ENCODE measurements around the gene PAPOLB.
"Not testable (repeated sequence)": the region's sequence is repeated elsewhere in the genome, so short reads cannot be mapped to it uniquely, and the experiment has no call there.

The PAPOLB gene

DNA sequence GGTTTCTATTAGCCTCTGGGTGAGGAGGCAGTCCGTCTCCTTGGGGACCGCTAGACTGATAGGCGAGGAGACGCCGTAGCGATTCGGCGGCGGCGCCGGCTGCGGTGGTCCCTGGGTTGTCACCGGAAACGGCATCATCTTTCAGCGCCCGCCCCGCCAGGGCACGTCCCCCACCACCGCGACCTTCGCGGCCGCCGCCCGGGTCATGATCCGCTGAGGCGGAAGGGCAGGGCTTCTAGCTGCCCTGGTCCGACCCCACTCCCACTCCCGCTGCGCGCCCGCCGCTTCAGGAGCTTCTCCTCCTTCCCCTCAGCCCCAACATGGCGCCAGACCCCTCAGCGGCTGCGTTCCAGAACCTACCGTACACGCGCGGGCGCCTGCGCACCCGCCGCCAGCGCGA is at the start of gene PAPOLB:
PAPOLB (minus strand) TSS at position 358 of the 400 bp plus-strand sequence; CDS start at position 138, 220 bp downstream.
- DNase-seq = no peak

GRCh38 chr7:4911111-4911828 is 49.4 kb upstream of the PAPOLB start:
- DNase-seq = no peak

- DNase-seq = no peak
These were observed 44.9 kb upstream of the PAPOLB start for GRCh38 chr7:4906682-4907081.

DNA sequence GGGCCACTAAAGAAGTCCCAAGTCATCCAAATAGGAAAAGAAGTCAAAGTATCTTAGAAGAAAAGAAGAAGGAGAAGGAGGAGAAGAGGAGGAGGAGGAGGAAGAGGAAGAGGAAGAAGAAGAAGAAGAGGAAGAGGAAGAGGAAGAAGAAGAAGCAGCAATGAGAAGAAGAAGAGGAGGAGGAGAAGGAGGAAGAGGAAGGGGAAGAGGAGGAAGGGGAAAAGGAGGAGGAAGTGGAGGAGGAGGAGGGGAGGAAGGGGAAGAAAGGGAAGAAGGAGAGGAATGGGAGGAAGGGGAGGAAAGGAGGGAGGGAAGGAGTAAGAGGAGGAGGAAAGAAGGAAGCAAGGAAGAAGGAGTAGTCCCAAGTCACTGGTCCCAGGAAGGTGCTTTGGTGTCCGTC is 43.3 kb upstream of the PAPOLB start:
- no peak for DNase-seq

DNA sequence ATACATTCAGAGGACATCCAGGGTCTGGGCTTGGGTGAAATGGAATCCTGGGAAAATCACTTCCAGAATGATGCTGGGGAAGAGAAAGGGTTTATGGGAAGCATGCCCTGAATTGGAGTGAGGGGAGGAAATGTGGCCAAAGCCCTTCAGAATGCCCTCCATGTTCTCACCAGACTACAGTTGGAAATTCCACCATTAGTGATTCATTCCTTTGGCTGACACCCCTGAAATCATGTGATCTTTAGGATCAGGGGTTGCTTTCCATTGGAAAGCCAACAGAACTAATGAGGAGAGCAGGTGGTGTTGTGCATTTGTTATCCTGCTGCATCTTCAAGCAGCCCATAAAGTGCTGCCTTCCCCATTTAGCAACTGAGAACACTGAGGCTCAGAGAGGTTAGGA is 42.5 kb upstream of the PAPOLB start:
- no peak for DNase-seq

DNA sequence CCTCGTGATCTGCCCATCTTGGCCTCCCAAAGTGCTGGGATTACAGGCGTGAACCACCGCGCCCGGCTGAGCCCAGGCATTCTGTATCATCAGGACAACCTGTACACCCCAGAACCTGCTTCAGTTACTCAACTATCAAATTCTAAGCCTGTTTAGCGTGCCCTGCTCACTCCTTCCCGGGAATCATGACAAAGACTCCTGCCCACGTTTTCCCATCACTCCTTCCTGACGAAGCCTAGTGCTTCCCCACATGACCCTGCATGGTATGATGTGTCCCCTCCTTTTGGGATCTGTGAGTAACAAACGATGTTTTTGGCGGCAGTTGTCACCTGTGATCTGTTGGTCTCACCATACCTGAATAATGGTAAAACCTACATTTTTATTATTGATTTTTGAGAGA is 33.9 kb upstream of the PAPOLB start:
- no peak for DNase-seq

- no peak for DNase-seq
These were observed 32.7 kb upstream of the PAPOLB start for GRCh38 chr7:4894482-4894881.

GRCh38 chr7:4893929-4894475 is 32.2 kb upstream of the PAPOLB start:
- DNase-seq = no peak

DNA sequence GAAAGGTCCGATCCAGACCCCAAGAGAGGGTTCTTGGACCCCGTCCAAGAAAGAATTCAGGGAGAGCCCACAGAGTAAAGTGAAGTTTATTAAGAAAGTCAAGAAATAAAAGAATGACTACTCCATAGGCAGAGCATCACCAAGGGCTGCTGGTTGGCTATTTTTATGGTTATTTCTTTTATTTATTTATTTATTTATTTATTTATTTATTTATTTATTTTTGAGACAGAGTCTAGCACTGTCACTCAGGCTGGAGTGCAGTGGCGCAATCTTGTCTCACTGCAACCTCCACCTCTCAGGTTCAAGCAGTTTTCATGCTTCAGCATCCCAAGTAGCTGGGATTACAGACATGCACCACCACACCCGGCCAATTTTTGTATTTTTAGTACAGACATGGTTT is 31.4 kb upstream of the PAPOLB start:
- DNase-seq = not testable (repeated sequence)

GRCh38 chr7:4891522-4891921 is 29.7 kb upstream of the PAPOLB start:
- DNase-seq = not testable (repeated sequence)

DNA sequence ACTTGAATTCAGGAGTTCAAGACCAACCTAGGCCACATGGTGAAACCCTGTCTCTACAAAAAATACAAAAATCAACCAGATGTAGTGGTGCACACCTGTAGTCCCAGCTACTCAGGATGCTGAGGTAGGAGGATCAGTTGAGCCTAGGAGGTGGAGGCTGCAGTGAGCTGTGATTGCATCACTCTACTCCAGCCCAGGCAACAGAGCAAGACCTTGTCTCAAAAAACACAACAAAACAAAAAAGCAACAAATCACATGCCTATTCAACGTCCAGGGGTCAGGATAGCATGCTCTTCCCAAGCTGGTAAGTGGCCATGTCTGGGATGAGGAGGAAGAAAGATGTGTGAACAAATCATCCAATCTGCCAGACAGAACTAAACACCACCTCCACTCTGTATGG is 27.9 kb upstream of the PAPOLB start:
- no peak for DNase-seq

- DNase-seq = no peak
These were observed 26.3 kb upstream of the PAPOLB start for GRCh38 chr7:4888161-4888560.

- DNase-seq = no peak
These were observed 24.8 kb upstream of the PAPOLB start for GRCh38 chr7:4886671-4887070.

- no peak for DNase-seq
These were observed 23.5 kb upstream of the PAPOLB start for GRCh38 chr7:4885317-4885807.

GRCh38 chr7:4884164-4884563 is 22.3 kb upstream of the PAPOLB start:
- DNase-seq = no peak

DNA sequence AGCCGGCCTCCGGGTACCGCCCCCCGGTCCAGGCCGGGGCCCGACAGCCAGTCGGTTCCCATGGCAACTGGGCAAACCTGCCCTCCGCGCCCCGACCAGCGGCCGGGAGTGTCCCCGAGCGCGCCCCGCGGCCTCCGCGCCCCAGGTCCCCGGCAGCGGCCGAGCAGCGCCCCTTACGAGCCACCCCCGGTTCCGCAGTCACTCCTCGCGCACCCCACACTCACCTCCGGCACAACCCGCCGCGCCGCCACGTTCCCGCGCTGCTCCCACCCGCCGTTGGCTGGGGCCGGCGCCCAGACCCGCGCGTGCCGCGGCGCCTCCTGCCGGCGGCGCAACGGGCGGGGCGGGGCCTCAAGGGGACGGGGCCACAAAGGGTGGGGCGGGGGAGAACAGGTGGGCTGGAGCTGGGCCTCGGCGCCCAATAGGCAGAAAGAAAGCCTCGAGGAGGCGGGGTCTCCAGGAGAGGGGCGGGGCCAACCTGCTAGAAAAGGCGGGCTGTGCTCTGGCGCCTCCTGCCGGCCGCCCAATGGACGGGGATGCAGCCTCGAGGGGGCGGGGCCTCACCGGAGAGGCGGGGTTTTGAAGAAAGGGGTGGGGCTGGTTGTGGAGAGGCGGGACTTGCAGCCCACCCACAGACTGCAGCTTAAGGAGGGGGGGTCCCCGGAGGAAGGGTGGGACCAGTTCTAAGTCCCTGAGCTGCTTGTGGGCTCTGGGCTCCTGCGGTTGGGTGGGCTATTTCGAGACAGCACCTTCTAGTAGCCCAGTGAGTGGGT is 21.7 kb upstream of the PAPOLB start, which contains the start of gene RADIL:
RADIL (minus strand) TSS at position 345 of the 773 bp plus-strand sequence. CDS start 5,577 bp downstream, outside the sequence.
- DNase-seq = peak; percentile 86

GRCh38 chr7:4883033-4883371 is 21.2 kb upstream of the PAPOLB start:
- no peak for DNase-seq

DNA sequence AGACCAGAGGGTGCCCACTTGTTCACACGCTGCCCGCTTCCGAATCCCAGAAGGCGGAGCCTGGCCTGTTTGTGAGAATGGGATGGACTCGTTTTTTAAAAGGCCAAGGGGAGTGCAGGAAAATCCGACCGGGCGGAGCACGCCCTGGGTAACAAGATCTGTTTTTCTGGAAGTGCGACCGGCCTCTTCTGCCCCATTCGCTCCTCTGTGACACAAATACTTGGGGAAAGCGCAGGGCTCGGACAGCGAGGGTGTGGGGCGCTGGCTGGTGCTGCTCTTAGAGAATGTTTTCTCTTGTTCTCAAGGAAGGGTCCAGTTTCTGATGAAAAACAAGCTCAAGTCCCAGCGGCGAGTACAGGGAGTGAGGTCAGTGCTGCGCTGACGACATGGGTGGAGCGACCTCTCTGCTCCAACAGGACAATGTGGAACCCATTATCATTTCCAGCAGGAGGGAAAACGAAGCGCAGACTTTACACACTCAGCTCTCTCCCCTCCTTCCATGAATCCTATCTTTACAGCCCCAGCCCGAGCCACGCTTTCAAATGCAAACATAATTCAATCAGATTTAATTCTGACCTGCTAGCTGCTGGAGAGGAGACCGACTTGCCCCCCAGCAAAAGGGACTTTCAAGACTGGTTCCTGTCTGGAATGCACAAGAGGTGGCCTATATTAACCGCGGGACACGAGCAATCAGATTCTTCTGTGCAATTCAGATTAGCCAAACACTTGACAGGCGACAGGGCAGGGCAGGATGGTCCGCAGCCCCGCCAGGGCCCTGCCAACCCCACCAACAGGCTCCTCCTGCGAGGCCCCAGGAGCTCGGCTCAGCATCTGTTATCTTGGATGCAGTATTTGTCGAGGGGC is 20.6 kb upstream of the PAPOLB start:
- no peak for DNase-seq

- no peak for DNase-seq
These were observed 18.4 kb upstream of the PAPOLB start for GRCh38 chr7:4880218-4880617.

- DNase-seq = no peak
These were observed 17.7 kb upstream of the PAPOLB start for GRCh38 chr7:4879396-4880081.

- no peak for DNase-seq
These were observed 16.8 kb upstream of the PAPOLB start for GRCh38 chr7:4878336-4879335.
